ENCODE measurements around the gene LMBR1.

The LMBR1 gene

GRCh38 chr7:156691764-156692163 lies 201.2 kb downstream of the LMBR1 start:
- DNase-seq (ENCODE audit: low spot score) = no peak

- no peak for DNase-seq (ENCODE audit: low spot score)
These were observed 208.3 kb downstream of the LMBR1 start for GRCh38 chr7:156684661-156685060.

- no peak for DNase-seq (ENCODE audit: low spot score)
These were observed 208.7 kb downstream of the LMBR1 start for GRCh38 chr7:156684251-156684650.

GRCh38 chr7:156682928-156683327 lies 210.1 kb downstream of the LMBR1 start:
- DNase-seq (ENCODE audit: low spot score) = no peak

- no peak for DNase-seq (ENCODE audit: low spot score)
These were observed 212.7 kb downstream of the LMBR1 start for GRCh38 chr7:156680281-156680680.

- DNase-seq (ENCODE audit: low spot score) = no peak
These were observed 215.5 kb downstream of the LMBR1 start for GRCh38 chr7:156677374-156678054.

- DNase-seq (ENCODE audit: low spot score) = no peak
These were observed 216.7 kb downstream of the LMBR1 start for GRCh38 chr7:156676263-156676662.

GRCh38 chr7:156675721-156676120 lies 217.3 kb downstream of the LMBR1 start:
- no peak for DNase-seq (ENCODE audit: low spot score)

- no peak for DNase-seq (ENCODE audit: low spot score)
These were observed 219.1 kb downstream of the LMBR1 start for GRCh38 chr7:156673902-156674301.

GRCh38 chr7:156673454-156673853 lies 219.5 kb downstream of the LMBR1 start:
- no peak for DNase-seq (ENCODE audit: low spot score)

GRCh38 chr7:156669035-156669828 lies 223.8 kb downstream of the LMBR1 start:
- DNase-seq (ENCODE audit: low spot score) = no peak

- DNase-seq (ENCODE audit: low spot score) = no peak
These were observed 224.7 kb downstream of the LMBR1 start for GRCh38 chr7:156668130-156668741.

- DNase-seq (ENCODE audit: low spot score) = no peak
These were observed 225.9 kb downstream of the LMBR1 start for GRCh38 chr7:156667110-156667426.

- DNase-seq (ENCODE audit: low spot score) = no peak
These were observed 226.4 kb downstream of the LMBR1 start for GRCh38 chr7:156666368-156667109.

- DNase-seq (ENCODE audit: low spot score) = no peak
These were observed 227.9 kb downstream of the LMBR1 start for GRCh38 chr7:156665101-156665500.

- DNase-seq (ENCODE audit: low spot score) = no peak
These were observed 230.7 kb downstream of the LMBR1 start for GRCh38 chr7:156662277-156662676.

GRCh38 chr7:156661637-156662036 lies 231.3 kb downstream of the LMBR1 start:
- DNase-seq (ENCODE audit: low spot score) = no peak

GRCh38 chr7:156659961-156660360 lies 233.0 kb downstream of the LMBR1 start:
- no peak for DNase-seq (ENCODE audit: low spot score)

GRCh38 chr7:156659203-156659602 lies 233.8 kb downstream of the LMBR1 start:
- DNase-seq (ENCODE audit: low spot score) = no peak

GRCh38 chr7:156657681-156658080 lies 235.3 kb downstream of the LMBR1 start:
- DNase-seq (ENCODE audit: low spot score) = no peak

GRCh38 chr7:156656598-156656997 lies 236.4 kb downstream of the LMBR1 start:
- no peak for DNase-seq (ENCODE audit: low spot score)

- no peak for DNase-seq (ENCODE audit: low spot score)
These were observed 237.0 kb downstream of the LMBR1 start for GRCh38 chr7:156655983-156656382.

- DNase-seq (ENCODE audit: low spot score) = no peak
These were observed 237.7 kb downstream of the LMBR1 start for GRCh38 chr7:156655251-156655650.

Data from CD4-positive, alpha-beta T cell treated with Interleukin-6 at 100 ng/mL for 8 hours (primary cell).